Measurements from ENCODE around the gene CST8.
A peak's percentile ranks its signal among the peaks of the same experiment; 100 is the strongest.

CST8 gene

GRCh38 chr20:23514848-23515247 lies 23.9 kb downstream of the CST8 start:
- DNase-seq: no peak
- intact Hi-C loops (cut with DNase I): no loop called here

- intact Hi-C loops (cut with DNase I): no loop called here
Measured at GRCh38 chr20:23515250-23515939, 24.5 kb downstream of the CST8 start.

GRCh38 chr20:23517719-23518118 lies 26.8 kb downstream of the CST8 start:
- no peak for DNase-seq
- intact Hi-C loops (cut with DNase I): no loop called here

More at GRCh38 chr20:23515250-23515939, 24.5 kb downstream of the CST8 start:
- DNase-seq: no peak

GRCh38 chr20:23519556-23519955 lies 28.6 kb downstream of the CST8 start:
- no peak for DNase-seq
- intact Hi-C loops (cut with DNase I): no loop called here

- intact Hi-C loops (cut with DNase I): no loop called here
- DNase-seq: no peak
Measured at GRCh38 chr20:23520185-23520584, 29.3 kb downstream of the CST8 start.

- DNase-seq: peak in 1 of 42 donors; percentile 24
- intact Hi-C loops (cut with DNase I): no loop called here
Measured at GRCh38 chr20:23524146-23524545, 33.2 kb downstream of the CST8 start.

- intact Hi-C loops (cut with DNase I): no loop called here
Measured at GRCh38 chr20:23526850-23527249, 35.9 kb downstream of the CST8 start.

GRCh38 chr20:23528867-23529431 lies 38.0 kb downstream of the CST8 start:
- intact Hi-C loops (cut with DNase I): no loop called here
- peak in 1 of 42 donors; percentile 39 for DNase-seq

More at GRCh38 chr20:23526850-23527249, 35.9 kb downstream of the CST8 start:
- DNase-seq: peak in 1 of 42 donors; percentile 7

- peak in 1 of 42 donors; percentile 6 for DNase-seq
- intact Hi-C loops (cut with DNase I): no loop called here
Measured at GRCh38 chr20:23530937-23531567, 40.1 kb downstream of the CST8 start.

- DNase-seq: no peak
- intact Hi-C loops (cut with DNase I): no loop called here
Measured at GRCh38 chr20:23532533-23532932, 41.6 kb downstream of the CST8 start.

- intact Hi-C loops (cut with DNase I): no loop called here
Measured at GRCh38 chr20:23533161-23533560, 42.2 kb downstream of the CST8 start.

GRCh38 chr20:23534801-23535593 lies 44.1 kb downstream of the CST8 start:
- intact Hi-C loops (cut with DNase I): no loop called here
- DNase-seq: no peak

More at GRCh38 chr20:23533161-23533560, 42.2 kb downstream of the CST8 start:
- no peak for DNase-seq

GRCh38 chr20:23536328-23536974 lies 45.5 kb downstream of the CST8 start:
- intact Hi-C loops (cut with DNase I): no loop called here
- DNase-seq: no peak

- intact Hi-C loops (cut with DNase I): no loop called here
- DNase-seq: no peak
Measured at GRCh38 chr20:23537030-23537429, 46.1 kb downstream of the CST8 start.

GRCh38 chr20:23540624-23541023 lies 49.7 kb downstream of the CST8 start:
- no peak for DNase-seq
- intact Hi-C loops (cut with DNase I): no loop called here

GRCh38 chr20:23541330-23541729 lies 50.4 kb downstream of the CST8 start:
- intact Hi-C loops (cut with DNase I): no loop called here
- peak in 22 of 42 donors; percentile 5 to 69 (median 30) for DNase-seq

GRCh38 chr20:23541776-23542175 lies 50.9 kb downstream of the CST8 start:
- no peak for DNase-seq
- intact Hi-C loops (cut with DNase I): no loop called here

GRCh38 chr20:23542801-23543200 lies 51.9 kb downstream of the CST8 start:
- no peak for DNase-seq
- intact Hi-C loops (cut with DNase I): no loop called here

GRCh38 chr20:23544133-23544532 lies 53.2 kb downstream of the CST8 start:
- intact Hi-C loops (cut with DNase I): no loop called here
- no peak for DNase-seq
